ENCODE results near the gene TAP1.
A peak's percentile ranks its signal among the peaks of the same experiment; 100 is the strongest.
"Not testable (repeated sequence)": the region's sequence is repeated elsewhere in the genome, so short reads cannot be mapped to it uniquely, and the experiment has no call there.

TAP1 gene

GRCh38 chr6:32838114-32838958 lies 15.2 kb downstream of the TAP1 start, which contains the start of gene TAP2:
TAP2 (minus strand) TSS chr6:32838739; CDS start chr6:32838233, 506 bp downstream.
- DNase-seq: peak; percentile 96

- no peak for DNase-seq
Measured at GRCh38 chr6:32837651-32838113, 15.8 kb downstream of the TAP1 start.

- no peak for DNase-seq
Measured at GRCh38 chr6:32836873-32837272, 16.6 kb downstream of the TAP1 start.

GRCh38 chr6:32835167-32835893 lies 18.2 kb downstream of the TAP1 start:
- DNase-seq: no peak

- DNase-seq: no peak
Measured at GRCh38 chr6:32833664-32834063, 19.8 kb downstream of the TAP1 start.

- no peak for DNase-seq
Measured at GRCh38 chr6:32832535-32832934, 21.0 kb downstream of the TAP1 start.

GRCh38 chr6:32830936-32831335 lies 22.6 kb downstream of the TAP1 start:
- DNase-seq: no peak

GRCh38 chr6:32830017-32830416 lies 23.5 kb downstream of the TAP1 start:
- DNase-seq: no peak

- DNase-seq: no peak
Measured at GRCh38 chr6:32829495-32829894, 24.0 kb downstream of the TAP1 start.

- DNase-seq: no peak
Measured at GRCh38 chr6:32827025-32827424, 26.5 kb downstream of the TAP1 start.

- no peak for DNase-seq
Measured at GRCh38 chr6:32825966-32826365, 27.5 kb downstream of the TAP1 start.

GRCh38 chr6:32819729-32820128 lies 33.8 kb downstream of the TAP1 start:
- DNase-seq: no peak

- no peak for DNase-seq
Measured at GRCh38 chr6:32818867-32819266, 34.6 kb downstream of the TAP1 start.

GRCh38 chr6:32816746-32817204 lies 36.7 kb downstream of the TAP1 start, which contains the start of gene HLA-DOB:
HLA-DOB (minus strand) TSS chr6:32817002; CDS start chr6:32816951, 51 bp downstream.
- DNase-seq: peak; percentile 31

GRCh38 chr6:32815996-32816395 lies 37.5 kb downstream of the TAP1 start:
- DNase-seq: no peak

- no peak for DNase-seq
Measured at GRCh38 chr6:32815115-32815514, 38.4 kb downstream of the TAP1 start.

- no peak for DNase-seq
Measured at GRCh38 chr6:32814145-32814544, 39.4 kb downstream of the TAP1 start.

GRCh38 chr6:32809171-32809570 lies 44.3 kb downstream of the TAP1 start:
- no peak for DNase-seq

- DNase-seq: no peak
Measured at GRCh38 chr6:32807020-32807580, 46.4 kb downstream of the TAP1 start.

- DNase-seq: not testable (repeated sequence)
Measured at GRCh38 chr6:32805404-32805803, 48.1 kb downstream of the TAP1 start.

- DNase-seq: no peak
Measured at GRCh38 chr6:32803416-32803815, 50.1 kb downstream of the TAP1 start.

GRCh38 chr6:32799740-32800139 lies 53.8 kb downstream of the TAP1 start:
- DNase-seq: no peak

GRCh38 chr6:32799168-32799567 lies 54.3 kb downstream of the TAP1 start:
- DNase-seq: no peak
